Choroid plexus epithelial cell (primary cell): Measurements from ENCODE around the gene LTB4R.

Experiments used
- DNase-seq: peaks from one replicate; pipeline ENCODE4 v3.0.0-alpha.2; 2010; ENCODE audit warnings: low read depth
- H3K4me3 ChIP-seq: 2 replicates; pipeline ENCODE4 v1.5.1; 2011; ENCODE audit warnings: low read depth, mild to moderate bottlenecking, control low read depth, low read length, moderate library complexity
- TF ChIP-seq, protein P1 (sequence below): conservative IDR thresholded peaks from 2 replicates; pipeline ENCODE4 v1.5.1; 2011; ENCODE audit warnings: low read depth, mild to moderate bottlenecking, control low read depth, inconsistent platforms, low read length, moderate library complexity

The LTB4R gene

DNA sequence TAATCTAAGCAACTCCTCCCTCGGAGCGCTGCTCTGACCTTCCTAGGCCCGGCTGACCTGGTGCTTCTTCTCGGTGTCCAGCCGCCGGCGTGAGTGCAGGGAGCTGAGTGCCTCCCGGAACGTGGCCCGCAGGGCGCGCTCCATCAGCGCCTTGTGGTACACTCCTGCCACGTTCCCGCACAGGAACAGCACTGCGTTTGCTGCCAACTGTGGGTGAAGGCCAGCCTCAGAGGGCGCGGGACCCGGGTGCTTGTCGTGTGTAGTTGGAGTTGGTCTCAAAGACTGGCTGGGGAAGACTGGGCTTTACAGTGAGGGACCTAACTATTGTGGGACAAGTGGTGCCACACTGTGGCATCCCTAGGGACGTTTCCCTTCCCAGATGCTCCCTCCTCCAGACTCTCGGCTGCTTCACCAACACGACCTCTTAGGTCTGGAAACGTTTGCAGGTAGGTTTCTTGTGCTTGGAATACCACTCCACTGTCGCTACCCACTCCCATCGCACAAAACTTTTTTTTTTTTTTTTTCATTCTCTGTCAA lies 20.5 kb downstream of the LTB4R start:
- TF ChIP-seq, protein P1, sequence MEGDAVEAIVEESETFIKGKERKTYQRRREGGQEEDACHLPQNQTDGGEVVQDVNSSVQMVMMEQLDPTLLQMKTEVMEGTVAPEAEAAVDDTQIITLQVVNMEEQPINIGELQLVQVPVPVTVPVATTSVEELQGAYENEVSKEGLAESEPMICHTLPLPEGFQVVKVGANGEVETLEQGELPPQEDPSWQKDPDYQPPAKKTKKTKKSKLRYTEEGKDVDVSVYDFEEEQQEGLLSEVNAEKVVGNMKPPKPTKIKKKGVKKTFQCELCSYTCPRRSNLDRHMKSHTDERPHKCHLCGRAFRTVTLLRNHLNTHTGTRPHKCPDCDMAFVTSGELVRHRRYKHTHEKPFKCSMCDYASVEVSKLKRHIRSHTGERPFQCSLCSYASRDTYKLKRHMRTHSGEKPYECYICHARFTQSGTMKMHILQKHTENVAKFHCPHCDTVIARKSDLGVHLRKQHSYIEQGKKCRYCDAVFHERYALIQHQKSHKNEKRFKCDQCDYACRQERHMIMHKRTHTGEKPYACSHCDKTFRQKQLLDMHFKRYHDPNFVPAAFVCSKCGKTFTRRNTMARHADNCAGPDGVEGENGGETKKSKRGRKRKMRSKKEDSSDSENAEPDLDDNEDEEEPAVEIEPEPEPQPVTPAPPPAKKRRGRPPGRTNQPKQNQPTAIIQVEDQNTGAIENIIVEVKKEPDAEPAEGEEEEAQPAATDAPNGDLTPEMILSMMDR, result no peak
- DNase-seq, result no peak
- H3K4me3 ChIP-seq, result no peak overlapping the region

DNA sequence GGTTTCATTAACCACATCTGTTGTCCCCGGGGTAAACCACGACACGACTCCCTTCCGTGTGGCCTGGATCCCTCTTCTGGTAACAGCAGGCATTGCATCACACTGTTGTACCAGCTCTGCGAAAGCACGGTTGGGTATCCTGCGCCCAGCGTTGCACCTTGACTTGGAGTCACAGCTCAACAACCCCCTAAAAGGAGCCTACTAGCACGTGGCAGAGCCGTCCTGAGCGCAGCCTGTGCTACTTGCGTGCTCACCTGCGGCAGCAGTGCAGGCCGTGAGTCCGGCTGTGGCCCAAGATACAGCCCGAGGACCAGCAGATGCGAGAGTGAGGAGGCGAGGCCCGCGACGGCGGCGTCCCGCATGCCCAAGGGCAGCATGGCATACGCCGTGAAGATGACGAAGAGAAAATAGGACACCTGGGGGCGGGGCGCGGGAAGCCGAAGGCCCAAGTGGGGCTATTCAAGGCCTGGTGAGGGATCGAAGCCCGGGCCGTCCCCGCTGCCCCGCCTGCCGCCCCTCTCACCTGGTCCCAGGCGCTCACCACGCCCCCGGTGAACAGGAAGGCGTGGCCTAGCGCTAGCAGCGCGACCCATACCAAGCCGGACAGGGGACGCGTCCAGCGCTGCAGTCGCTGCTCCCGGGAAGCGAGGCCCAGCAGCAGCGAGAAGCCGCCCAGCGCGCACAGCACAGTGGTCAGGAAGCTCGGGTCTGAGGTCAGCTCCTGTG lies 21.1 kb downstream of the LTB4R start:
- peak overlapping the region; percentile 14 for H3K4me3 ChIP-seq
- peak; percentile 62 for DNase-seq
- TF ChIP-seq, protein P1, result peak; percentile 81

DNA sequence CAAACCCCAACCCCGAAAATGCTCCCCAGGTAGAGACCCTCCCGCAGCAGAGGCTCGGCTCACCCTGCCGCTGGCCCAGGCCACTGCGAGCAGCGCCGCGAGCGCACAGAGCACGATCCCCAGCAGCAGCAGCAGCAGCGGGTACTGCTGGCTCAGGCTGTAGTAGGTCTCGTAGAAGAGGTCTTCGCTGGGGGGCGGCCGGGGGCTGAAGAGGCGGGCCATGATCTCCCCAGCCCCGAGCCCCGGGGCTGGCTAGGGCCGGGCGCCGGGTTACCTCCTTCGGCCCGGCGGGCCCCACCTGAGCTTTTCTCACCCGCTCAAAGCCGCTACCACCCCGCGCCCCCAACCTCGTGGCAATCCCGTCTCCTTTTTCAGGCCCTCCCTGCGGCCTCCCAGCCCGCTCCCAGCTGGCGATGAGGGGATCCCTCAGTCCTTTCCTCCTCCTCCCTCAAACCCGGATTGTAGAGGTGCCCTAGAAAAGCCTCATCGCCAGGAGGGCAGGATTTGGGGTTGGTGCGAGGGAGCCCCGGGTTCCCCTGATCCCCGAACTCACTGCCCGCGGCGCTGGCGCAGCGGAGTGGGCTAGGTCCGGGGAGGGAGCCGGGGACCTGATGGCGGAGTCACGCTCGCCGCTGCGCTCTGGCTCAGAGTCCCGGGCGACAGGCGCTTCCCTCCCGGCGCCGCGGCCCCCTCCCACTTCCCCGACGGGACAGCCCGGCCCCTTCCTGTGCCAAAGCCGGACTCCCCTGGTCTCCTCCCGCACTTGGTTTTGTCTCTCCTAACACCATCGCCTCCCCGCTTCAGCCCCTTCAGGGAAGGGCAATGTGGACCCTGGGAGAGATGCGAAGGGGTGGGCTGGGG lies 23.4 kb downstream of the LTB4R start, which contains the start of gene ADCY4:
ADCY4 (minus strand) TSS at position 641 of the 861 bp plus-strand sequence; CDS start at position 222, 419 bp downstream.
- no peak for DNase-seq
- TF ChIP-seq, protein P1, result no peak
- peak within 1 kb of the TSS; percentile 22 for H3K4me3 ChIP-seq

DNA sequence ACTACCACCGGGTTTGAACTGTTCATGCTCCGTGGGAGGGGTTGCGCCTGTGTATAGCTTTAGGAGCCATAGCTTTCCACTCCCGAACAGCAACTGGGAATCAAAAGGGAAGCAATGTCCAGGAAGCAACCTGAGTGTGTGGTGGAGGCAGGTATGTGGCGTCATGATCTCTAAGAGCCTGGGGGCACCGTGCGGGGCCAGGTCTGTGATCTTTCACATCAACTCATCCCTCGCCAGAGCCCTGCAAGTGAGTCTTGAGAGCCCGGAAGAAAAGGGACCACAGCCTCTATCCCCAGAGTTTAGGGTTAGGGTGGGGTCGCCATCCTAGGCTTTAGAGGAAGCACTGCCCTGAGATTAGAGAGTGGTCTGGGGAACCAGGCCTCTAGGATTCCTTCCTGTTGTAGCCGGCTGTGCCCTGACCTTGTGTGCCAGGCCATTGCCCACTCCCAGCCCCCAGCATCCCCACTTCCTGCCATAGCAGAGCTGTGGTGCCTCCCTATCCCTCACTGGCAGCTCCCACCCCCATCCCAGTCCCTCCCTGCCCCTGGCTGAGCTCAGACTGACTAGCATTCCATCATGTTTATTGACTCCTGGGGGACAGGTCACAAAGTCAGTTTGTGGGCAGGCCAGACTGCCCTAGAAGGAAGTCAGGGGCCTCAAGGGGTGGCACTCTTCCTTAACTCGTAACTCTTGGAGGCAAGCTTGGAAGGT lies 24.3 kb downstream of the LTB4R start:
- DNase-seq, result no peak
- no peak overlapping the region for H3K4me3 ChIP-seq
- TF ChIP-seq, protein P1, result no peak

DNA sequence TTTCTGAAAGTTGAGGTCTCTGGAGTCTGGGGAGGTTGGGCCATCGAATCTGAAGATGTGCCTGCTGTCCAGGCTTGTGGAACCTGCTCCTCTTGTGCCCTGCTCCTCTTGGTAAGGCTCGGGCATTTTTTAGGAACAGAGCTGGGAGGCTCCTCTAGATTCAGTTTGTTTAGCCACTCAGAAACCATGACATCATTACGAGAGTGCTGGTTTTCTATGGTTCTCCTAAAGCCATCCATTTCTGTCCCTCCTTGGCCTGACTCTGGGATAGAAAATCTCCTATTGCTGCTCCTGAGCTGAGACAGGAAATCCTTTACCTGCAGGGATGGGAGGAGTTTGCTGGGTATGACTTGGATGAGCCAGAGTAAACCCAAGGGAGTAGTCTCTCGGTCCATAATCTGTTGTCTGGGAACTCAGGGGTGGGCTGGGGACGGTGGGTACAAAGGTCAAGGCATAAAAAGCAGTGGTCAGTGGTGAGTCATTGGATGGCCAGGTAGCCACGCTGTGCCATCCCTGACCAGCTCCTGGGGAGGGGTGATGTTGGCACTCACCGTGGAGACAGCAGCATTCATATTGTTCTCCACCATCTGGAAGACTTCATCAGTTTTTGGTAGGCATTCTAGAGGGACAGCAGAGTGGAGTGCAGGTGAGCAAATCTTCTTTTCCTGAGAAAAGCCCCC lies 26.0 kb downstream of the LTB4R start:
- no peak overlapping the region for H3K4me3 ChIP-seq
- TF ChIP-seq, protein P1, result no peak
- DNase-seq, result no peak

DNA sequence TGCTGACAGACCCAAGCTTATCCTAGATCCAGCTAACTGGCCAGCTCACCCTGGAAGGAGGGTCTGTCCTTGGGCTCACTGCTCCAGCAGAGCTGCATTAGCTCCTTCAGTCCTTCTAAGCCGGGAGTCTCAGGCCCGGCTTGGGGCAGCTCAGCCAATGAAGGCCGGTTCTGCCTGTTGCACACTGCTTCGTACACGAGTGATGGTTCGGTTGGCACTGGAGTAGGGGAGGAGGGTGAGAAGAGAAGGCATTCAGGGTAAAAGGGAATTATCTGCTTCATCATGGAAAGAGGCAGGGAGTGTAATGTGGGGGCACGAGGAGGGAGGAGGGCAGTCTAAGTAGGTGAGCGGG lies 26.5 kb downstream of the LTB4R start:
- TF ChIP-seq, protein P1, result no peak
- no peak for DNase-seq

More for the DNA sequence above, 26.5 kb downstream of the LTB4R start:
- no peak overlapping the region for H3K4me3 ChIP-seq
